HepG2 (cell line): ENCODE results near the gene PRM3. TPM values are rescaled to one million over a fixed set of nuclear protein-coding genes. Genes with fewer than 3 reads are reported as not detected.

Source experiments
- ELK4 ChIP-seq: sonication (generic); formaldehyde crosslinking; IDR thresholded peaks from 2 replicates; pipeline ENCODE4 v1.9.0; 2021; ENCODE audit warnings: missing genetic modification reagents, borderline replicate concordance
- ESRRA ChIP-seq: sonication (generic); formaldehyde crosslinking; IDR thresholded peaks from 2 replicates; pipeline ENCODE4 v1.5.1; 2020; ENCODE audit warnings: mild to moderate bottlenecking, low read depth, missing genetic modification reagents
- HDAC1 ChIP-seq: sonication (generic); formaldehyde crosslinking; IDR thresholded peaks from 2 replicates; pipeline ENCODE4 v1.5.1; 2020; ENCODE audit warnings: mild to moderate bottlenecking, missing genetic modification reagents
- HIVEP1 ChIP-seq: sonication (generic); formaldehyde crosslinking; IDR thresholded peaks from 2 replicates; pipeline ENCODE4 v1.4.0; 2020; ENCODE audit warnings: mild to moderate bottlenecking, missing genetic modification reagents
- HMGA1 ChIP-seq: sonication (generic); formaldehyde crosslinking; conservative IDR thresholded peaks from 2 replicates; pipeline ENCODE4 v1.4.0; 2020; ENCODE audit warnings: missing genetic modification reagents
- KAT2B ChIP-seq: fragments of 150-350 bp; IDR thresholded peaks from 2 replicates; pipeline ENCODE4 v1.6.1; 2014; ENCODE audit warnings: low read depth, low read length, borderline replicate concordance
- MXD1 ChIP-seq: sonication (generic); formaldehyde crosslinking; IDR thresholded peaks from 2 replicates; pipeline ENCODE4 v1.4.0; 2020; ENCODE audit warnings: mild to moderate bottlenecking, missing genetic modification reagents
- PCBP2 ChIP-seq: fragments of 200-400 bp; formaldehyde crosslinking; optimal IDR thresholded peaks from 2 replicates; pipeline ENCODE3; 2018; ENCODE audit warnings: low read length, low read depth; ENCODE audit not compliant: poor library complexity, severe bottlenecking
- RXRA ChIP-seq: sonication (generic); formaldehyde crosslinking; IDR thresholded peaks from 2 replicates; pipeline ENCODE4 v1.5.1; 2020; ENCODE audit warnings: missing genetic modification reagents
- ZBTB7B ChIP-seq: sonication (generic); formaldehyde crosslinking; IDR thresholded peaks from 2 replicates; pipeline ENCODE4 v1.4.0; 2020; ENCODE audit warnings: missing genetic modification reagents
- ZEB1 ChIP-seq: IDR thresholded peaks from 2 replicates; pipeline ENCODE4 v1.6.1; 2012; ENCODE audit warnings: mild to moderate bottlenecking, low read depth, inconsistent platforms; ENCODE audit not compliant: insufficient replicate concordance
- ZNF317 ChIP-seq: sonication (generic); formaldehyde crosslinking; IDR thresholded peaks from 2 replicates; pipeline ENCODE4 v1.5.0; 2020; ENCODE audit warnings: mild to moderate bottlenecking, missing genetic modification reagents
- ZNF367 ChIP-seq: sonication (generic); formaldehyde crosslinking; IDR thresholded peaks from 2 replicates; pipeline ENCODE4 v1.4.0; 2020; ENCODE audit warnings: missing genetic modification reagents, borderline replicate concordance
- ZNF549 ChIP-seq: sonication (generic); formaldehyde crosslinking; IDR thresholded peaks from 2 replicates; pipeline ENCODE4 v1.5.0; 2020; ENCODE audit warnings: missing genetic modification reagents
- ZNF558 ChIP-seq: sonication (generic); formaldehyde crosslinking; IDR thresholded peaks from 2 replicates; pipeline ENCODE4 v1.9.0; 2022; ENCODE audit warnings: mild to moderate bottlenecking, missing genetic modification reagents, borderline replicate concordance
- ZNF563 ChIP-seq: sonication (generic); formaldehyde crosslinking; IDR thresholded peaks from 2 replicates; pipeline ENCODE4 v1.8.0; 2022; ENCODE audit warnings: mild to moderate bottlenecking, moderate library complexity, missing genetic modification reagents
- polyA plus RNA-seq, 8 experiments: library from polyadenylated mRNA; depleted of rRNA in 3 of 8; stranded (reverse) in 7 of 8; unstranded in 1 of 8; fragments of >200 nt; fragmentation: Illumina TruSeq in 4 of 8; extraction: Trizol in 4 of 8; gene quantifications; 2 replicates each; pipeline versions ENCODE4 v1.2.1 to v1.2.3, GENCODE V29; 2011 to 2016; ENCODE audit warnings: low read depth in 4 of 8, missing spikeins in 1 of 8, mixed read lengths in 1 of 8; ENCODE audit not compliant: insufficient read depth in 1 of 8
- total RNA-seq, 5 experiments: library from RNA; depleted of rRNA; stranded (reverse); fragments of >200 nt; fragmentation: Illumina TruSeq; extraction: Trizol; gene quantifications; 2 replicates each; pipeline ENCODE4 v1.2.3, GENCODE V29; 2016; ENCODE audit warnings: low read depth in 1 of 5
- TF ChIP-seq, protein P1 (sequence below): sonication (generic); formaldehyde crosslinking; IDR thresholded peaks from 2 replicates; pipeline ENCODE4 v1.5.1; 2020; ENCODE audit warnings: mild to moderate bottlenecking, missing genetic modification reagents, borderline replicate concordance
- TF ChIP-seq, protein P2 (sequence below): fragments of 450-650 bp; IDR thresholded peaks from 2 replicates; pipeline ENCODE4 v1.6.1; 2016
- TF ChIP-seq, protein P3 (sequence below): sonication (generic); formaldehyde crosslinking; IDR thresholded peaks from 2 replicates; pipeline ENCODE4 v1.8.0; 2022; ENCODE audit warnings: mild to moderate bottlenecking, missing genetic modification reagents; ENCODE audit not compliant: insufficient replicate concordance

The PRM3 gene
- total and polyA plus RNA-seq, 2 of the 13 experiments (the other 11 are each of a cell fraction or from before 2014, with no cell fraction given), result not detected

DNA sequence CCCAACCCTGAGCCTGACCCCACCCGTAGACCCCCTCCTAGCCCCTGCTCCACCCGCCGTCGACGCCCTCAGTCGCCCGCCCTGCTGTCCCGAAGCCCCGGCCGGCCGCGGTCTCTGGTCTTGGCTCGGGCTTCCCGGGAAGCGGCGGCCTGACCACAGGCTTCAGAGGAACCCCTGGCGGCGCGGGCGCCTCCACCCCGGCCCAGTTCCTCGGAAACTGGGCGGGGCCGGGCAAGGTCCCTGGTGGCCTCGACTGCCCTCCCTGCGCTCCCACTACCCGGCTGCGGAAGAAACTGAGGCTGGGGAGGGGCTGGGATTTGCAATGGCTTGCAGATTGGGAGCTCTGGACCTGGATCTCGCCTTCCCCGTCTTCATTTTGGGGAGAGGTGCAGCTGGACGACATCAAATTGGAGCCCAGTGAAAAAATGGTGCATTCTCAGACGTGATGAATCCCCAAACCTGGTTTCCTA lies 16.7 kb downstream of the PRM3 start (continued):
- TF ChIP-seq, protein P1, sequence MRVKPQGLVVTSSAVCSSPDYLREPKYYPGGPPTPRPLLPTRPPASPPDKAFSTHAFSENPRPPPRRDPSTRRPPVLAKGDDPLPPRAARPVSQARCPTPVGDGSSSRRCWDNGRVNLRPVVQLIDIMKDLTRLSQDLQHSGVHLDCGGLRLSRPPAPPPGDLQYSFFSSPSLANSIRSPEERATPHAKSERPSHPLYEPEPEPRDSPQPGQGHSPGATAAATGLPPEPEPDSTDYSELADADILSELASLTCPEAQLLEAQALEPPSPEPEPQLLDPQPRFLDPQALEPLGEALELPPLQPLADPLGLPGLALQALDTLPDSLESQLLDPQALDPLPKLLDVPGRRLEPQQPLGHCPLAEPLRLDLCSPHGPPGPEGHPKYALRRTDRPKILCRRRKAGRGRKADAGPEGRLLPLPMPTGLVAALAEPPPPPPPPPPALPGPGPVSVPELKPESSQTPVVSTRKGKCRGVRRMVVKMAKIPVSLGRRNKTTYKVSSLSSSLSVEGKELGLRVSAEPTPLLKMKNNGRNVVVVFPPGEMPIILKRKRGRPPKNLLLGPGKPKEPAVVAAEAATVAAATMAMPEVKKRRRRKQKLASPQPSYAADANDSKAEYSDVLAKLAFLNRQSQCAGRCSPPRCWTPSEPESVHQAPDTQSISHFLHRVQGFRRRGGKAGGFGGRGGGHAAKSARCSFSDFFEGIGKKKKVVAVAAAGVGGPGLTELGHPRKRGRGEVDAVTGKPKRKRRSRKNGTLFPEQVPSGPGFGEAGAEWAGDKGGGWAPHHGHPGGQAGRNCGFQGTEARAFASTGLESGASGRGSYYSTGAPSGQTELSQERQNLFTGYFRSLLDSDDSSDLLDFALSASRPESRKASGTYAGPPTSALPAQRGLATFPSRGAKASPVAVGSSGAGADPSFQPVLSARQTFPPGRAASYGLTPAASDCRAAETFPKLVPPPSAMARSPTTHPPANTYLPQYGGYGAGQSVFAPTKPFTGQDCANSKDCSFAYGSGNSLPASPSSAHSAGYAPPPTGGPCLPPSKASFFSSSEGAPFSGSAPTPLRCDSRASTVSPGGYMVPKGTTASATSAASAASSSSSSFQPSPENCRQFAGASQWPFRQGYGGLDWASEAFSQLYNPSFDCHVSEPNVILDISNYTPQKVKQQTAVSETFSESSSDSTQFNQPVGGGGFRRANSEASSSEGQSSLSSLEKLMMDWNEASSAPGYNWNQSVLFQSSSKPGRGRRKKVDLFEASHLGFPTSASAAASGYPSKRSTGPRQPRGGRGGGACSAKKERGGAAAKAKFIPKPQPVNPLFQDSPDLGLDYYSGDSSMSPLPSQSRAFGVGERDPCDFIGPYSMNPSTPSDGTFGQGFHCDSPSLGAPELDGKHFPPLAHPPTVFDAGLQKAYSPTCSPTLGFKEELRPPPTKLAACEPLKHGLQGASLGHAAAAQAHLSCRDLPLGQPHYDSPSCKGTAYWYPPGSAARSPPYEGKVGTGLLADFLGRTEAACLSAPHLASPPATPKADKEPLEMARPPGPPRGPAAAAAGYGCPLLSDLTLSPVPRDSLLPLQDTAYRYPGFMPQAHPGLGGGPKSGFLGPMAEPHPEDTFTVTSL (CRISPR knock-in tag), result peak; percentile 71
- TF ChIP-seq, protein P2, sequence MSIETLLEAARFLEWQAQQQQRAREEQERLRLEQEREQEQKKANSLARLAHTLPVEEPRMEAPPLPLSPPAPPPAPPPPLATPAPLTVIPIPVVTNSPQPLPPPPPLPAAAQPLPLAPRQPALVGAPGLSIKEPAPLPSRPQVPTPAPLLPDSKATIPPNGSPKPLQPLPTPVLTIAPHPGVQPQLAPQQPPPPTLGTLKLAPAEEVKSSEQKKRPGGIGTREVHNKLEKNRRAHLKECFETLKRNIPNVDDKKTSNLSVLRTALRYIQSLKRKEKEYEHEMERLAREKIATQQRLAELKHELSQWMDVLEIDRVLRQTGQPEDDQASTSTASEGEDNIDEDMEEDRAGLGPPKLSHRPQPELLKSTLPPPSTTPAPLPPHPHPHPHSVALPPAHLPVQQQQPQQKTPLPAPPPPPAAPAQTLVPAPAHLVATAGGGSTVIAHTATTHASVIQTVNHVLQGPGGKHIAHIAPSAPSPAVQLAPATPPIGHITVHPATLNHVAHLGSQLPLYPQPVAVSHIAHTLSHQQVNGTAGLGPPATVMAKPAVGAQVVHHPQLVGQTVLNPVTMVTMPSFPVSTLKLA, result no peak
- TF ChIP-seq ESRRA (peak; percentile 50; the same call in 1 of the 2 replicates), HDAC1 (CRISPR knock-in tag) (peak; percentile 70), ZBTB7B (CRISPR knock-in tag) (no peak), ZNF549 (CRISPR knock-in tag) (no peak), KAT2B (no peak), ZEB1 (no peak), HIVEP1 (no peak; the same call in 1 of the 2 replicates), PCBP2 (peak; percentile 15), ELK4 (CRISPR knock-in tag) (no peak), ZNF563 (CRISPR knock-in tag) (0 out of 2 replicates have a peak, but pooled peaks have one; percentile 23), RXRA (CRISPR knock-in tag) (0 out of 2 replicates have a peak, but pooled peaks have one; percentile 4), HMGA1 (CRISPR knock-in tag) (no peak), ZNF558 (no peak; the same call in 1 of the 2 replicates), ZNF317 (CRISPR knock-in tag) (0 out of 2 replicates have a peak, but pooled peaks have one; percentile 49), MXD1 (peak; percentile 70; the same call in 1 of the 2 replicates), ZNF367 (CRISPR knock-in tag) (no peak)
- TF ChIP-seq, protein P3, sequence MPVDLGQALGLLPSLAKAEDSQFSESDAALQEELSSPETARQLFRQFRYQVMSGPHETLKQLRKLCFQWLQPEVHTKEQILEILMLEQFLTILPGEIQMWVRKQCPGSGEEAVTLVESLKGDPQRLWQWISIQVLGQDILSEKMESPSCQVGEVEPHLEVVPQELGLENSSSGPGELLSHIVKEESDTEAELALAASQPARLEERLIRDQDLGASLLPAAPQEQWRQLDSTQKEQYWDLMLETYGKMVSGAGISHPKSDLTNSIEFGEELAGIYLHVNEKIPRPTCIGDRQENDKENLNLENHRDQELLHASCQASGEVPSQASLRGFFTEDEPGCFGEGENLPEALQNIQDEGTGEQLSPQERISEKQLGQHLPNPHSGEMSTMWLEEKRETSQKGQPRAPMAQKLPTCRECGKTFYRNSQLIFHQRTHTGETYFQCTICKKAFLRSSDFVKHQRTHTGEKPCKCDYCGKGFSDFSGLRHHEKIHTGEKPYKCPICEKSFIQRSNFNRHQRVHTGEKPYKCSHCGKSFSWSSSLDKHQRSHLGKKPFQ, result no peak
